Sigmoid colon (tissue), 7 donors: ENCODE data around the gene TNF. TPM values are rescaled to one million over a fixed set of nuclear protein-coding genes. Genes with fewer than 3 reads are reported as not detected.
A peak's percentile ranks its signal among the peaks of the same experiment; 100 is the strongest.

Experiments used
- DNase-seq: peaks from one replicate; pipeline ENCODE4 v3.0.0-alpha.2; 2019
- H3K27ac ChIP-seq, 4 donors: fragments of 200-600 bp; sonication (generic); one replicate each; pipeline ENCODE4 v1.5.1; 2016 to 2019; ENCODE audit warnings: mild to moderate bottlenecking in 1 of 4
- H3K27me3 ChIP-seq, 3 donors: fragments of 200-600 bp; sonication (generic); one replicate each; pipeline ENCODE4 v1.5.1; 2019; ENCODE audit warnings: mild to moderate bottlenecking in 1 of 3
- H3K36me3 ChIP-seq, 4 donors: fragments of 200-600 bp; sonication (generic); one replicate each; pipeline ENCODE4 v1.5.1; 2016 to 2019
- H3K4me1 ChIP-seq, 4 donors: fragments of 200-600 bp; sonication (generic); one replicate each; pipeline ENCODE4 v1.5.1; 2017 to 2019
- H3K4me3 ChIP-seq, 4 donors: fragments of 200-600 bp; sonication (generic); one replicate each; pipeline ENCODE4 v1.5.1; 2017 to 2019; ENCODE audit warnings: mild to moderate bottlenecking in 2 of 4, moderate library complexity in 1 of 4
- H3K9me3 ChIP-seq, 4 donors: fragments of 200-600 bp in 3 of 4; sonication (generic) in 3 of 4; one replicate each; pipeline versions ENCODE4 v1.5.1 to v1.6.1; 2013 to 2019
- EP300 ChIP-seq, 4 donors: sonication (generic); formaldehyde crosslinking; IDR thresholded peaks; one replicate each; pipeline ENCODE4 v1.6.1; 2017; ENCODE audit warnings: antibody characterized with exemption in 4 of 4
- POLR2A ChIP-seq, 2 donors: fragments of 450-650 bp; IDR thresholded peaks; one replicate each; pipeline ENCODE4 v1.6.1; 2016; ENCODE audit warnings: antibody characterized with exemption in 2 of 2, mild to moderate bottlenecking in 2 of 2, moderate library complexity in 2 of 2
- POLR2AphosphoS5 ChIP-seq, 4 donors: sonication (generic); formaldehyde crosslinking; IDR thresholded peaks; one replicate each; pipeline ENCODE4 v1.6.1; 2017; ENCODE audit warnings: antibody characterized with exemption in 4 of 4
- WGBS, 2 donors: extraction: QIAGEN DNeasy Blood & Tissue Kit; methylation state at CpG; one replicate each; pipeline ENCODE4 v1.1.7; 2013; 5-methylcytosine and 5-hydroxymethylcytosine counted together
- intact Hi-C: fragments of 100-400 bp; cut with DNase I; formaldehyde crosslinking; loops from one replicate; pipeline ENCODE4 v1.15.1; 2023
- polyA plus RNA-seq, 3 donors: library from polyadenylated mRNA; stranded (reverse); fragments of 200-250 nt; gene quantifications; one replicate each; pipeline ENCODE4 v1.2.3, GENCODE V29; 2013
- total RNA-seq, 4 donors: library from RNA; depleted of rRNA; stranded (reverse); fragments of >200 nt; gene quantifications; one replicate each; pipeline ENCODE4 v1.1.0, GENCODE V29; 2016
- TF ChIP-seq, protein P1 (sequence below), 4 experiments: fragments of 450-650 bp in 3 of 4; fragments of 200-600 bp in 1 of 4; IDR thresholded peaks; one replicate each; pipeline ENCODE4 v1.5.1; 2016 to 2019; ENCODE audit warnings: antibody characterized with exemption in 4 of 4, mild to moderate bottlenecking in 3 of 4, moderate library complexity in 2 of 4
- donor health status: healthy with polysubstance abuse.
- donor health status: Bipolar disorder and iron deficiency.
- donor health status: healthy.

The TNF gene
- total and polyA plus RNA-seq, 7 donors = 0.33 to 2.6 (median 0.76) TPM; not detected in 3

DNA sequence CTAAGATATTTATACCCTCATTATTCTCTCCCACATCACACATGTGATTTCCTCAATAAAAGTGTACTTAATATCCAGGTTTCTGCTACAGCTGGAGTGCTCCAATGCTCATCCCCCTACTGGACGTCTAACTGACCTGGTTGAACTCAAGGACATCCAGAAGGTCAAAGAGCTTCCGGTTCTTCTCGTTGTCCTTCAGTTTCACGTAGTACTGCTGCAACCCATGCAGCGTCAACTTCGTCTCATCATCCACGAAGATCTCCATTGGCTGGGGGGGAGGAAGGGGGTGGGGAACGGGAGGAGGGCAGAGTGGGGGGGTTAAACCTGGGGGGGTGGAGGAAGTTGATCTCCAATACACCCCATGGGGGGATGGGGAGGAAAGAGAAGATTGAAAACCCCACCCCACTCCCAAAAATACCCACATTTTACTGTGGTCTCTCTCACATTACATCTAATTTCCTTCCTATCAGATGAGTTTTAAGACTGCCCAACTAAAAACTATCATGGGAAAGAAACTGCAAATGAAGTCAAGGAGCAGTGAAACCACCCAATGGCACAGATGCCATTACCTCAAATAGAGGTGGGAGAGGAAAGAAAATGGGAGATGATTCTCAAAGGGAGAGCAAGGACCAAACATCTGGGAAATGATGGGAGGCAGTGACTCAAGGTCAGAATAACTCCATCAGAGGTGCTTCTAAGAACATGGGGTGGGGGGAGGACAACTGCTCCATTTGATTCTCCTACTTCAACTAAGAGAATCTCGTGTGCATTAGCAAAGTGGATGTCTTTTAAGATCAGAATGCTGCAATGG, 42.5 kb upstream of the TNF start:
- no peak for DNase-seq
- Histone ChIP-seq H3K36me3 (peaks cover 46 to 85% (median 76%) of the 10 kb centered on the region in 4 donors), H3K4me1 (no peaks in the 10 kb centered on the region), H3K9me3 (no peaks in the 10 kb centered on the region), H3K27me3 (no peaks in the 10 kb centered on the region), H3K4me3 (no peak overlapping the region), H3K27ac (peak overlapping the region in 1 of 4 donors; percentile 6)
- 57 to 79% methylated on average over 9 of the region's 9 CpGs for WGBS, 2 donors
- intact Hi-C loops = no loop called here
- no peak for TF ChIP-seq POLR2AphosphoS5 (IDR thresholded peaks at IDR 0.05)
- no peak for TF ChIP-seq EP300 (IDR thresholded peaks at IDR 0.05)
- no peak for TF ChIP-seq POLR2A (IDR thresholded peaks at IDR 0.05)
- TF ChIP-seq, protein P1, sequence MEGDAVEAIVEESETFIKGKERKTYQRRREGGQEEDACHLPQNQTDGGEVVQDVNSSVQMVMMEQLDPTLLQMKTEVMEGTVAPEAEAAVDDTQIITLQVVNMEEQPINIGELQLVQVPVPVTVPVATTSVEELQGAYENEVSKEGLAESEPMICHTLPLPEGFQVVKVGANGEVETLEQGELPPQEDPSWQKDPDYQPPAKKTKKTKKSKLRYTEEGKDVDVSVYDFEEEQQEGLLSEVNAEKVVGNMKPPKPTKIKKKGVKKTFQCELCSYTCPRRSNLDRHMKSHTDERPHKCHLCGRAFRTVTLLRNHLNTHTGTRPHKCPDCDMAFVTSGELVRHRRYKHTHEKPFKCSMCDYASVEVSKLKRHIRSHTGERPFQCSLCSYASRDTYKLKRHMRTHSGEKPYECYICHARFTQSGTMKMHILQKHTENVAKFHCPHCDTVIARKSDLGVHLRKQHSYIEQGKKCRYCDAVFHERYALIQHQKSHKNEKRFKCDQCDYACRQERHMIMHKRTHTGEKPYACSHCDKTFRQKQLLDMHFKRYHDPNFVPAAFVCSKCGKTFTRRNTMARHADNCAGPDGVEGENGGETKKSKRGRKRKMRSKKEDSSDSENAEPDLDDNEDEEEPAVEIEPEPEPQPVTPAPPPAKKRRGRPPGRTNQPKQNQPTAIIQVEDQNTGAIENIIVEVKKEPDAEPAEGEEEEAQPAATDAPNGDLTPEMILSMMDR (IDR thresholded peaks at IDR 0.05) = no peak

DNA sequence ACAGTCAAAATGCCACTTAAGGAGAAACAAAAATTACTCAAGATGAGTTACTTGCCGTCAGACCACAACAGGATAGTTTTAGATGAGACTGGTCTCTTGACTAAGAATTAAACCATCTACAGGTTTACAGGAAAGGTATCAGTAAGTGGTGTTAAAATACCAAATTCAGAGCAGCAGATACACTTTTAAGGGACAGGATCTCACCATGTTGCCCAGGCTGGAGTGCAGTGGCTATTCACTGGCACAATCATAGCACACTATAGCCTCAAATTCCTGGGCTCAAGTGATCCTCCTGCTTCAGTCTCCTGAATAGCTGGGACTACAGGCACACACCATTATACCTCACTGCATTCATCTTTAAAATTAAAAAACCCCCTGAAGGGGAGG, 41.9 kb upstream of the TNF start:
- H3K4me3 ChIP-seq = no peak overlapping the region
- no peaks in the 10 kb centered on the region for H3K27me3 ChIP-seq
- H3K36me3 ChIP-seq = peaks cover 46 to 91% (median 81%) of the 10 kb centered on the region in 4 donors
- peaks cover 0 to 4% (median 2%) of the 10 kb centered on the region in 4 donors for H3K4me1 ChIP-seq
- intact Hi-C loops = no loop called here
- 85 to 88% methylated on average over 1 of the region's 1 CpG for WGBS, 2 donors
- no peak overlapping the region for H3K27ac ChIP-seq
- no peak for TF ChIP-seq POLR2AphosphoS5 (IDR thresholded peaks at IDR 0.05)
- TF ChIP-seq, protein P1 (IDR thresholded peaks at IDR 0.05) = no peak
- no peak for TF ChIP-seq EP300 (IDR thresholded peaks at IDR 0.05)
- no peak for TF ChIP-seq POLR2A (IDR thresholded peaks at IDR 0.05)
- H3K9me3 ChIP-seq = no peaks in the 10 kb centered on the region
- DNase-seq = no peak

DNA sequence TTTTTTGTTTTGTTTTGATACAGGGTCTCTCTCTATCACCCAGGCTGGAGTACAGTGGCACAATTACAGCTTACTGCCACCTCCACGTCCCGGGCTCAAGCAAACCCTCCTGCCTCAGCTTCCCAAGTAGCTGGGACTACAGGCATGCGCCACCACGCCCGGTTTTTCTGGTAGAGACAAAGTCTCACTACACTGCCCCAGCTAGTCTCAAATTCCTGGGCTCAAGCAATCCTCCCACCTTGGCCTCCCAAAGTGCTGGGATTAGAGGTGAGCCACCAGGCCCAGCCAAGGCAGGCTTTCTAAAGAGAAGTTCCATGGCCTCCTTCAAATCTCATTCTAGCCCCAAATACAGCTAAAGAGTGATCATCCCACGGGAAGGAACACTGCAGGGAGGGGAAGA, 41.4 kb upstream of the TNF start:
- no peak for DNase-seq
- intact Hi-C loops = no loop called here
- H3K9me3 ChIP-seq = no peaks in the 10 kb centered on the region
- TF ChIP-seq POLR2A (IDR thresholded peaks at IDR 0.05) = no peak
- TF ChIP-seq POLR2AphosphoS5 (IDR thresholded peaks at IDR 0.05) = no peak
- TF ChIP-seq EP300 (IDR thresholded peaks at IDR 0.05) = no peak
- TF ChIP-seq, protein P1 (IDR thresholded peaks at IDR 0.05) = no peak
- H3K36me3 ChIP-seq = peaks cover 52 to 97% (median 87%) of the 10 kb centered on the region in 4 donors
- H3K27ac ChIP-seq = no peak overlapping the region
- H3K4me1 ChIP-seq = peaks cover 0 to 10% (median 8%) of the 10 kb centered on the region in 4 donors
- WGBS, 2 donors = 89 to 94% methylated on average over 6 of the region's 6 CpGs
- no peak overlapping the region for H3K4me3 ChIP-seq
- H3K27me3 ChIP-seq = no peaks in the 10 kb centered on the region

DNA sequence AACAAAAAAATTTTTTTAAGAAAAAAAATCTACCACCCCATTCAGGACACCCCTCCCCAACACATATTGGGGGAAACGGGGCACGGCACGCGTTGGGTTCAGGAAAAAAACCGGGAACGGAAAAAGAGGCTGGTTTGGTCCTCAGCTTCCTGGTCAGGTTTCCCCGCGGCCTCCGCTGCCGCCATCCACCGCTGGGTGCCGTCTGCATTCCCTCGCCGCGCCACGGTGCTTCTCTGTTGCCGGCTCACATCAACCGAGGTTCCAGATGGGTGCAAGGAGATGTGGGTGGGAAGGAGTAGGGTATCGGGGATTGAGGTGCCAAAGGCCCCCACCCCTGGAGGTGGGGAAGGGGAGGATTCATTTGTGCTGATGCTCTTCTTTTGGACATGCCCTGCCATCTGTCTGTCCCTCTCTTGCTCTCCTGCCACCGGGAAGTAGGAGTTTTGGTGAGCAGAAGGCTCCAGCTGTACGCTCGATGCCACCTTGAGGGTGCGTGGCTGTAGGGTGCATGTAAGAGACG, 40.8 kb upstream of the TNF start:
- Histone ChIP-seq H3K27ac (no peak overlapping the region), H3K27me3 (no peaks in the 10 kb centered on the region), H3K4me1 (peaks cover 0 to 16% (median 13%) of the 10 kb centered on the region in 4 donors), H3K4me3 (no peak overlapping the region), H3K36me3 (peaks cover 54 to 100% (median 92%) of the 10 kb centered on the region in 4 donors), H3K9me3 (no peaks in the 10 kb centered on the region)
- WGBS, 2 donors = 90 to 92% methylated on average over 24 of the region's 24 CpGs
- TF ChIP-seq POLR2AphosphoS5 (IDR thresholded peaks at IDR 0.05) = no peak
- TF ChIP-seq POLR2A (IDR thresholded peaks at IDR 0.05) = no peak
- TF ChIP-seq, protein P1 (IDR thresholded peaks at IDR 0.05) = no peak
- no peak for TF ChIP-seq EP300 (IDR thresholded peaks at IDR 0.05)
- no peak for DNase-seq
- intact Hi-C loops = no loop called here
